Heart left ventricle (tissue), 16 donors: ENCODE data around the gene ANO2. TPM values are rescaled to one million over a fixed set of nuclear protein-coding genes. Genes with fewer than 3 reads are reported as not detected.
A peak's percentile ranks its signal among the peaks of the same experiment; 100 is the strongest.

ENCODE experiments used
- ATAC-seq, 4 donors: fragments of 200-7000 bp; cut with Tn5 transposase; one replicate each; pipeline ENCODE4 v1.9.1; 2020 to 2022; ENCODE audit warnings: moderate library complexity in 4 of 4, mild to moderate bottlenecking in 3 of 4, moderate number of reproducible peaks in 1 of 4
- DNase-seq, 5 donors: peaks; one replicate each; pipeline ENCODE4 v3.0.0-alpha.2; 2020
- H3K27ac ChIP-seq, 12 donors: fragments of 200-600 bp; sonication (generic) in 4 of 12; one replicate each; pipeline versions ENCODE4 v1.5.0 to v1.8.0; 2016 to 2022; ENCODE audit warnings: mild to moderate bottlenecking in 2 of 12
- H3K27me3 ChIP-seq, 9 donors: fragments of 200-600 bp; sonication (generic) in 2 of 9; one replicate each; pipeline versions ENCODE4 v1.5.1 to v1.8.0; 2016 to 2022; ENCODE audit warnings: mild to moderate bottlenecking in 3 of 9
- H3K36me3 ChIP-seq, 9 donors: fragments of 200-600 bp; sonication (generic) in 2 of 9; one replicate each; pipeline versions ENCODE4 v1.5.0 to v1.8.0; 2018 to 2022; ENCODE audit warnings: mild to moderate bottlenecking in 2 of 9
- H3K4me1 ChIP-seq, 12 donors: fragments of 200-600 bp; sonication (generic) in 4 of 12; one replicate each; pipeline versions ENCODE4 v1.5.0 to v1.8.0; 2016 to 2022; ENCODE audit warnings: mild to moderate bottlenecking in 3 of 12
- H3K4me3 ChIP-seq, 12 donors: fragments of 200-600 bp; sonication (generic) in 4 of 12; one replicate each; pipeline versions ENCODE4 v1.5.0 to v1.8.0; 2017 to 2022; ENCODE audit warnings: mild to moderate bottlenecking in 9 of 12, moderate library complexity in 4 of 12
- H3K9me3 ChIP-seq, 12 donors: fragments of 200-600 bp; sonication (generic) in 4 of 12; one replicate each; pipeline versions ENCODE4 v1.5.0 to v1.8.0; 2016 to 2022; ENCODE audit warnings: mild to moderate bottlenecking in 1 of 12
- POLR2A ChIP-seq, 2 donors: fragments of 450-650 bp; IDR thresholded peaks; one replicate each; pipeline ENCODE4 v1.6.1; 2017; ENCODE audit warnings: antibody characterized with exemption in 2 of 2, mild to moderate bottlenecking in 2 of 2, moderate library complexity in 2 of 2
- WGBS, 4 donors: extraction: QIAGEN DNeasy Blood & Tissue Kit in 2 of 4; methylation state at CpG; one replicate each; pipeline versions ENCODE4 v1.1.5 to v1.1.7; 2013 to 2018; 5-methylcytosine and 5-hydroxymethylcytosine counted together
- intact Hi-C, 10 donors: fragments of 100-400 bp; cut with DNase I; formaldehyde crosslinking; loops; one replicate each; pipeline versions ENCODE4 v1.11.1 to v1.14.2; 2022
- polyA plus RNA-seq, 2 donors: library from polyadenylated mRNA; stranded (reverse); fragments of 200-250 nt; gene quantifications; one replicate each; pipeline ENCODE4 v1.2.3, GENCODE V29; 2013
- total RNA-seq, 9 donors: library from RNA; depleted of rRNA in 2 of 9; stranded (reverse); fragments of >200 nt in 2 of 9; fragmentation: NEBNext Ultra II Directional in 3 of 9; extraction: Animal tissue kit (Norgen Biotek cat#: 25700) in 3 of 9; gene quantifications; one replicate each; pipeline versions ENCODE4 v1.1.0 to v1.2.4, GENCODE V29; 2016 to 2023
- TF ChIP-seq, protein P1 (sequence below), 12 donors: fragments of 200-600 bp; sonication (generic) in 4 of 12; IDR thresholded peaks; one replicate each; pipeline versions ENCODE4 v1.5.0 to v1.8.0; 2018 to 2022; ENCODE audit warnings: antibody characterized with exemption in 12 of 12, mild to moderate bottlenecking in 5 of 12
- donor health status: ischemic (EF 13 %, LVEDD 7.1; RV severe dilation, severe dysfunction).
- donor health status: healthy with polysubstance abuse.
- donor health status: DM: no; HTN: yes; CAD: no.
- donor health status: DM: no; HTN: no; CAD: no.
- donor health status: ischemic (EF 25% LVEDD 6.9; RV normal size, moderate dysfunction).
- donor health status: ischemic (EF 25% LVEDD 5.7; RV mildly dilated, moderate dysfunction).
- donor health status: healthy.
- donor health status: DM: yes; HTN: yes; CAD: no.
- donor health status: ischemic (EF 35%, LVEDD 5.7; RV mildly dilated, moderate dysfunction).
- donor health status: nonischemic (EF 11% LVEDD 7.7; RV severe dilation, severe dysfunction).
- donor health status: DM: yes; HTN: yes; CAD: no.
- donor health status: PGD.
- donor health status: ischemic (EF 29% LVEDD 5.4; RV normal size, mild dysfunction).
- donor health status: nonischemic (EF 23%, LVEDD 6.1; RV moderate dilation, normal function).

Gene ANO2
- total and polyA plus RNA-seq, 11 donors = 3.4 to 19.4 (median 9.4) TPM

- no peak overlapping the region for H3K27ac ChIP-seq
- no peaks in the 10 kb centered on the region for H3K4me1 ChIP-seq
- 69 to 75% (median 72%) methylated on average over 10 of the region's 10 CpGs for WGBS, 4 donors
- ATAC-seq = no peak
- TF ChIP-seq, protein P1, sequence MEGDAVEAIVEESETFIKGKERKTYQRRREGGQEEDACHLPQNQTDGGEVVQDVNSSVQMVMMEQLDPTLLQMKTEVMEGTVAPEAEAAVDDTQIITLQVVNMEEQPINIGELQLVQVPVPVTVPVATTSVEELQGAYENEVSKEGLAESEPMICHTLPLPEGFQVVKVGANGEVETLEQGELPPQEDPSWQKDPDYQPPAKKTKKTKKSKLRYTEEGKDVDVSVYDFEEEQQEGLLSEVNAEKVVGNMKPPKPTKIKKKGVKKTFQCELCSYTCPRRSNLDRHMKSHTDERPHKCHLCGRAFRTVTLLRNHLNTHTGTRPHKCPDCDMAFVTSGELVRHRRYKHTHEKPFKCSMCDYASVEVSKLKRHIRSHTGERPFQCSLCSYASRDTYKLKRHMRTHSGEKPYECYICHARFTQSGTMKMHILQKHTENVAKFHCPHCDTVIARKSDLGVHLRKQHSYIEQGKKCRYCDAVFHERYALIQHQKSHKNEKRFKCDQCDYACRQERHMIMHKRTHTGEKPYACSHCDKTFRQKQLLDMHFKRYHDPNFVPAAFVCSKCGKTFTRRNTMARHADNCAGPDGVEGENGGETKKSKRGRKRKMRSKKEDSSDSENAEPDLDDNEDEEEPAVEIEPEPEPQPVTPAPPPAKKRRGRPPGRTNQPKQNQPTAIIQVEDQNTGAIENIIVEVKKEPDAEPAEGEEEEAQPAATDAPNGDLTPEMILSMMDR (IDR thresholded peaks at IDR 0.05) = no peak
- TF ChIP-seq POLR2A (IDR thresholded peaks at IDR 0.05) = no peak
- H3K27me3 ChIP-seq = peaks cover 0 to 7% (median 0%) of the 10 kb centered on the region in 9 donors
- H3K36me3 ChIP-seq = peaks cover 0 to 18% (median 0%) of the 10 kb centered on the region in 9 donors
- intact Hi-C loops = no loop called here
- H3K4me3 ChIP-seq = no peak overlapping the region
- no peaks in the 10 kb centered on the region for H3K9me3 ChIP-seq
- DNase-seq = no peak
These were observed 37.3 kb downstream of the ANO2 start for GRCh38 chr12:5907807-5908206.

GRCh38 chr12:5905757-5906156 is 39.3 kb downstream of the ANO2 start:
- Histone ChIP-seq H3K27ac (no peak overlapping the region), H3K4me3 (no peak overlapping the region), H3K4me1 (no peaks in the 10 kb centered on the region), H3K27me3 (peaks cover 0 to 3% (median 0%) of the 10 kb centered on the region in 9 donors), H3K9me3 (no peaks in the 10 kb centered on the region), H3K36me3 (peaks cover 0 to 9% (median 0%) of the 10 kb centered on the region in 9 donors)
- ATAC-seq = no peak
- intact Hi-C loops = no loop called here
- TF ChIP-seq, protein P1 (IDR thresholded peaks at IDR 0.05) = no peak
- no peak for TF ChIP-seq POLR2A (IDR thresholded peaks at IDR 0.05)
- 92 to 93% (median 93%) methylated on average over 4 of the region's 4 CpGs for WGBS, 4 donors
- DNase-seq = no peak

GRCh38 chr12:5904969-5905368 is 40.1 kb downstream of the ANO2 start:
- Histone ChIP-seq H3K4me3 (no peak overlapping the region), H3K36me3 (peaks cover 0 to 13% (median 0%) of the 10 kb centered on the region in 9 donors), H3K9me3 (no peaks in the 10 kb centered on the region), H3K27me3 (peaks cover 0 to 5% (median 0%) of the 10 kb centered on the region in 9 donors), H3K27ac (no peak overlapping the region), H3K4me1 (no peaks in the 10 kb centered on the region)
- intact Hi-C loops = no loop called here
- ATAC-seq (peak in 1 of 4 donors; percentile 16), DNase-seq (no peak)
- no peak for TF ChIP-seq POLR2A (IDR thresholded peaks at IDR 0.05)
- WGBS, 4 donors = 70 to 76% (median 74%) methylated on average over 6 of the region's 6 CpGs

GRCh38 chr12:5904441-5904840 is 40.6 kb downstream of the ANO2 start:
- intact Hi-C loops = no loop called here
- TF ChIP-seq POLR2A (IDR thresholded peaks at IDR 0.05) = no peak
- TF ChIP-seq, protein P1 (IDR thresholded peaks at IDR 0.05) = no peak
- Histone ChIP-seq H3K4me3 (no peak overlapping the region), H3K4me1 (no peaks in the 10 kb centered on the region), H3K9me3 (no peaks in the 10 kb centered on the region), H3K27ac (no peak overlapping the region), H3K36me3 (peaks cover 0 to 13% (median 0%) of the 10 kb centered on the region in 9 donors), H3K27me3 (peaks cover 0 to 5% (median 0%) of the 10 kb centered on the region in 9 donors)
- 88 to 89% (median 88%) methylated on average over 11 of the region's 11 CpGs for WGBS, 4 donors
- peak in 1 of 4 donors; percentile 12 for ATAC-seq
- DNase-seq = no peak

DNA sequence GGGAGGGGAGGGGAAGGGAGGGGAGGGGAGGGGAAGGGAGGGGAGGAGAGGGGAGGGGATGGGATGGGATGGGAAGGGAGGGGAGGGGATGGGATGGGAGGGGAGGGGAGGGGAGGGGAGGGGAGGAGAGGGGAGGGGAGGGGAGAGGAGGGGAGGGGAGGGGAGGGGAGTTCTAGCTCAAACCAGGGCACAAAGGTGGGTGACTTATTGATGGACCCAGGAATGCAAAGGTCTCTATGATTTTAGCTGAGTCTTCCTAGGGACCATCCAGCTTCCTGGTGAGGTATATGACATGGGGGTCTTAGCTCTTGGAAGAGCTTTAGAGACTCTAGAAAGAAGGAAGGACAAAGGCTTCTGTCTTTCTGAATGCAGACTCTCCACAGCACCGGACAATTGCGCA is 42.3 kb downstream of the ANO2 start:
- H3K4me1 ChIP-seq = no peaks in the 10 kb centered on the region
- intact Hi-C loops = no loop called here
- H3K4me3 ChIP-seq = no peak overlapping the region
- peaks cover 0 to 9% (median 0%) of the 10 kb centered on the region in 9 donors for H3K27me3 ChIP-seq
- peaks cover 0 to 17% (median 0%) of the 10 kb centered on the region in 9 donors for H3K36me3 ChIP-seq
- H3K27ac ChIP-seq = no peak overlapping the region
- H3K9me3 ChIP-seq = peaks cover 0 to 5% (median 0%) of the 10 kb centered on the region in 12 donors
- TF ChIP-seq, protein P1 (IDR thresholded peaks at IDR 0.05) = no peak
- TF ChIP-seq POLR2A (IDR thresholded peaks at IDR 0.05) = no peak
- ATAC-seq = no peak
- 92 to 100% (median 99%) methylated on average over 2 of the region's 2 CpGs for WGBS, 4 donors
- DNase-seq = no peak
